Measurements from ENCODE around the gene MRPL11. TPM values are rescaled to one million over a fixed set of nuclear protein-coding genes. Genes with fewer than 3 reads are reported as not detected.

Gene MRPL11
- total RNA-seq, 1 donor from 2014 or later = 49.4 TPM

GRCh38 chr11:66418168-66418985 lies 20.3 kb downstream of the MRPL11 start:
- DNase-seq (ENCODE audit: extremely low spot score in 2 of 2) = no peak
- no peaks in the 10 kb centered on the region for H3K27me3 ChIP-seq
- H3K4me1 ChIP-seq = peaks cover 10% of the 10 kb centered on the region
- H3K4me3 ChIP-seq = no peak overlapping the region
- TF ChIP-seq CTCF (IDR thresholded peaks at IDR 0.05) (no peak), POLR2AphosphoS5 (IDR thresholded peaks at IDR 0.05; ENCODE audit: insufficient read depth in 1 of 2, low read depth in 1 of 2) (peak; percentile 60 to 77)
- intact Hi-C loops (cut with DNase I) = no loop called here
- H3K9me3 ChIP-seq = no peaks in the 10 kb centered on the region
- H3K36me3 ChIP-seq = no peaks in the 10 kb centered on the region
- peak overlapping the region; percentile 51 for H3K27ac ChIP-seq

GRCh38 chr11:66417000-66417399 lies 21.6 kb downstream of the MRPL11 start:
- Histone ChIP-seq H3K4me3 (no peak overlapping the region), H3K27me3 (no peaks in the 10 kb centered on the region), H3K9me3 (no peaks in the 10 kb centered on the region), H3K4me1 (peaks cover 10% of the 10 kb centered on the region), H3K36me3 (no peaks in the 10 kb centered on the region), H3K27ac (no peak overlapping the region)
- TF ChIP-seq POLR2AphosphoS5 (IDR thresholded peaks at IDR 0.05; ENCODE audit: insufficient read depth in 1 of 2, low read depth in 1 of 2) (no peak), POLR2A (IDR thresholded peaks at IDR 0.05) (no peak), CTCF (IDR thresholded peaks at IDR 0.05) (no peak)
- DNase-seq (ENCODE audit: extremely low spot score in 2 of 2) = no peak
- intact Hi-C loops (cut with DNase I) = no loop called here

- Histone ChIP-seq H3K27me3 (no peaks in the 10 kb centered on the region), H3K9me3 (no peaks in the 10 kb centered on the region), H3K27ac (no peak overlapping the region), H3K4me1 (no peaks in the 10 kb centered on the region), H3K4me3 (no peak overlapping the region), H3K36me3 (no peaks in the 10 kb centered on the region)
- intact Hi-C loops (cut with DNase I) = no loop called here
- TF ChIP-seq CTCF (IDR thresholded peaks at IDR 0.05) (no peak), POLR2AphosphoS5 (IDR thresholded peaks at IDR 0.05; ENCODE audit: insufficient read depth in 1 of 2, low read depth in 1 of 2) (no peak), POLR2A (IDR thresholded peaks at IDR 0.05) (no peak)
- no peak for DNase-seq (ENCODE audit: extremely low spot score in 2 of 2)
Measured at GRCh38 chr11:66415423-66415822, 23.2 kb downstream of the MRPL11 start.

GRCh38 chr11:66414120-66414934 lies 24.3 kb downstream of the MRPL11 start:
- H3K36me3 ChIP-seq = no peaks in the 10 kb centered on the region
- DNase-seq (ENCODE audit: extremely low spot score in 2 of 2) = no peak
- no peaks in the 10 kb centered on the region for H3K9me3 ChIP-seq
- H3K4me3 ChIP-seq = no peak overlapping the region
- H3K27ac ChIP-seq = no peak overlapping the region
- TF ChIP-seq POLR2A (IDR thresholded peaks at IDR 0.05) = no peak
- no peak for TF ChIP-seq CTCF (IDR thresholded peaks at IDR 0.05)
- H3K4me1 ChIP-seq = peaks cover 6% of the 10 kb centered on the region
- H3K27me3 ChIP-seq = no peaks in the 10 kb centered on the region
- intact Hi-C loops (cut with DNase I) = no loop called here

GRCh38 chr11:66413167-66413566 lies 25.5 kb downstream of the MRPL11 start:
- Histone ChIP-seq H3K36me3 (no peaks in the 10 kb centered on the region), H3K27ac (no peak overlapping the region), H3K4me1 (peaks cover 10% of the 10 kb centered on the region), H3K27me3 (no peaks in the 10 kb centered on the region), H3K9me3 (no peaks in the 10 kb centered on the region), H3K4me3 (no peak overlapping the region)
- no peak for TF ChIP-seq POLR2A (IDR thresholded peaks at IDR 0.05)
- no peak for TF ChIP-seq POLR2AphosphoS5 (IDR thresholded peaks at IDR 0.05; ENCODE audit: insufficient read depth in 1 of 2, low read depth in 1 of 2)
- TF ChIP-seq CTCF (IDR thresholded peaks at IDR 0.05) = no peak
- intact Hi-C loops (cut with DNase I) = no loop called here
- no peak for DNase-seq (ENCODE audit: extremely low spot score in 2 of 2)

Measured in vagina (tissue), 2 donors.